A549 (cell line): ENCODE results near the gene ANKEF1. TPM values are rescaled to one million over a fixed set of nuclear protein-coding genes. Genes with fewer than 3 reads are reported as not detected.

Experiments used
- ATAC-seq, 2 experiments: fragments of 200-7000 bp in 1 of 2; fragments of >200 bp in 1 of 2; cut with Nextera tagmentation in 1 of 2; cut with Tn5 transposase in 1 of 2; 3 replicates each; pipeline versions ENCODE4 v1.8.0 to v1.9.1; 2018 to 2020; ENCODE audit warnings: mild to moderate bottlenecking in 1 of 2, moderate library complexity in 1 of 2
- CTCF ChIA-PET: fragments of 300-600 bp; sonication (Branson Sonifier 250); formaldehyde crosslinking; extraction: SDS; loops from one replicate; lab custom pipeline; 2021; ENCODE audit warnings: antibody characterized with exemption, inconsistent platforms; lab: Yijun Ruan, JAX
- POLR2A ChIA-PET: fragments of 350-600 bp; formaldehyde crosslinking; extraction: SDS; loops from one replicate; lab custom pipeline; 2021; ENCODE audit warnings: antibody characterized with exemption, inconsistent platforms; lab: Yijun Ruan, JAX
- DNase-seq, 2 experiments: peaks; one replicate each; pipeline versions ENCODE4 v3.0.0 to v3.0.0-alpha.2; 2011 to 2016; ENCODE audit warnings: low read depth in 1 of 2, low spot score in 1 of 2
- FAIRE-seq: peaks from 2 replicates; lab custom pipeline; 2011; peaks lifted over from hg19 to GRCh38; lab: Jason Lieb, UNC
- H3K27ac ChIP-seq, 2 experiments: fragments of >200 bp; sonication (Bioruptor Twin); formaldehyde crosslinking; 3 replicates each; pipeline ENCODE4 v1.5.1; 2016 to 2017
- H3K4me1 ChIP-seq: fragments of >200 bp; sonication (Bioruptor Twin); formaldehyde crosslinking; 3 replicates; pipeline ENCODE4 v1.6.1; 2016
- H3K4me2 ChIP-seq: fragments of >200 bp; sonication (Bioruptor Twin); formaldehyde crosslinking; 3 replicates; pipeline ENCODE4 v1.6.1; 2016
- H3K4me3 ChIP-seq: fragments of >200 bp; sonication (Bioruptor Twin); formaldehyde crosslinking; 3 replicates; pipeline ENCODE4 v1.5.1; 2016
- H3K9me3 ChIP-seq: fragments of >200 bp; sonication (Bioruptor Twin); formaldehyde crosslinking; 3 replicates; pipeline ENCODE4 v1.6.1; 2016
- CEBPB ChIP-seq, 2 experiments: fragments of >200 bp in 1 of 2; sonication (Bioruptor Twin) in 1 of 2; formaldehyde crosslinking in 1 of 2; IDR thresholded peaks; 2 replicates each; pipeline ENCODE4 v1.6.1; 2012 to 2016
- EHF ChIP-seq: fragments of 250-450 bp; sonication (Bioruptor Pico); IDR thresholded peaks from 2 replicates; pipeline ENCODE4 v1.5.0; 2020; ENCODE audit warnings: mild to moderate bottlenecking
- EP300 ChIP-seq, 2 experiments: fragments of >200 bp; sonication (Bioruptor Twin); formaldehyde crosslinking; IDR thresholded peaks; 2 replicates in 1 of 2; 3 replicates in 1 of 2; pipeline ENCODE4 v1.6.1; 2016 to 2017
- FOSL2 ChIP-seq, 2 experiments: fragments of 450-650 bp in 1 of 2; fragments of >200 bp in 1 of 2; sonication (Bioruptor Twin) in 1 of 2; formaldehyde crosslinking; IDR thresholded peaks; 2 replicates each; pipeline versions ENCODE4 v1.5.0 to v1.6.1; 2016 to 2020; ENCODE audit warnings: mild to moderate bottlenecking in 1 of 2, moderate library complexity in 1 of 2
- FOXS1 ChIP-seq: fragments of 250-450 bp; sonication (Bioruptor Pico); IDR thresholded peaks from 2 replicates; pipeline ENCODE4 v1.5.0; 2020; ENCODE audit warnings: mild to moderate bottlenecking, moderate library complexity
- HEYL ChIP-seq: fragments of 250-450 bp; sonication (Bioruptor Pico); IDR thresholded peaks from 2 replicates; pipeline ENCODE4 v1.8.0; 2021; ENCODE audit warnings: mild to moderate bottlenecking, moderate library complexity
- JUN ChIP-seq, 2 experiments: fragments of >200 bp; sonication (Bioruptor Twin); formaldehyde crosslinking; IDR thresholded peaks; 2 replicates in 1 of 2; 3 replicates in 1 of 2; pipeline ENCODE4 v1.6.1; 2016 to 2017
- JUNB ChIP-seq: fragments of >200 bp; sonication (Bioruptor Twin); formaldehyde crosslinking; IDR thresholded peaks from 2 replicates; pipeline ENCODE4 v1.6.1; 2016
- MAFK ChIP-seq: fragments of 450-650 bp; IDR thresholded peaks from 2 replicates; pipeline ENCODE4 v1.6.1; 2014; ENCODE audit not compliant: partially characterized antibody
- MAX ChIP-seq: IDR thresholded peaks from 2 replicates; pipeline ENCODE4 v1.6.1; 2012
- MYC ChIP-seq: IDR thresholded peaks from 2 replicates; pipeline ENCODE4 v1.6.1; 2012; ENCODE audit warnings: mild to moderate bottlenecking, inconsistent platforms, low read length, improper control_type of control experiment, borderline replicate concordance
- PHF8 ChIP-seq: fragments of 200-600 bp; sonication (generic); IDR thresholded peaks from 2 replicates; pipeline ENCODE4 v1.6.1; 2016; ENCODE audit warnings: low read depth, mild to moderate bottlenecking, antibody characterized with exemption, moderate library complexity, borderline replicate concordance
- TP53 ChIP-seq: fragments of 250-450 bp; sonication (Bioruptor Pico); IDR thresholded peaks from 2 replicates; pipeline ENCODE4 v1.5.0; 2021; ENCODE audit warnings: mild to moderate bottlenecking, moderate library complexity
- ZFP36 ChIP-seq: fragments of 450-650 bp; IDR thresholded peaks from 2 replicates; pipeline ENCODE4 v1.6.1; 2014; ENCODE audit warnings: borderline replicate concordance; ENCODE audit not compliant: partially characterized antibody
- WGBS: methylation state at CpG from one replicate; pipeline ENCODE4 v1.1.6; 2017; ENCODE audit errors: missing lambda C conversion rate; 5-methylcytosine and 5-hydroxymethylcytosine counted together
- polyA plus RNA-seq, 4 experiments: library from polyadenylated mRNA; depleted of rRNA in 3 of 4; stranded (reverse); fragments of >200 nt; fragmentation: RNase III in 1 of 4; extraction: RNeasy Plus Mini Kit Qiagen cat#74134 plus additional on column Dnase treatment in 1 of 4; gene quantifications; 2 replicates in 3 of 4; 3 replicates in 1 of 4; pipeline ENCODE4 v1.2.3, GENCODE V29; 2011 to 2017
- TF ChIP-seq, protein P1 (sequence below): IDR thresholded peaks from 2 replicates; pipeline ENCODE4 v1.6.1; 2012
- TF ChIP-seq, protein P2 (sequence below): fragments of >200 bp; sonication (Bioruptor Twin); formaldehyde crosslinking; IDR thresholded peaks from 2 replicates; pipeline ENCODE4 v1.6.1; 2016
- TF ChIP-seq, protein P3 (sequence below): fragments of 250-450 bp; sonication (Bioruptor Pico); IDR thresholded peaks from 2 replicates; pipeline ENCODE4 v1.5.0; 2020; ENCODE audit warnings: low read depth, mild to moderate bottlenecking, moderate library complexity
- TF ChIP-seq, protein P4 (sequence below): fragments of 450-650 bp; IDR thresholded peaks from 2 replicates; pipeline ENCODE4 v1.6.1; 2014; ENCODE audit warnings: antibody characterized with exemption

The ANKEF1 gene
- polyA plus RNA-seq, 2 of the 4 experiments (the other 2 are of a cell fraction), result 11.5 to 21.2 TPM

DNA sequence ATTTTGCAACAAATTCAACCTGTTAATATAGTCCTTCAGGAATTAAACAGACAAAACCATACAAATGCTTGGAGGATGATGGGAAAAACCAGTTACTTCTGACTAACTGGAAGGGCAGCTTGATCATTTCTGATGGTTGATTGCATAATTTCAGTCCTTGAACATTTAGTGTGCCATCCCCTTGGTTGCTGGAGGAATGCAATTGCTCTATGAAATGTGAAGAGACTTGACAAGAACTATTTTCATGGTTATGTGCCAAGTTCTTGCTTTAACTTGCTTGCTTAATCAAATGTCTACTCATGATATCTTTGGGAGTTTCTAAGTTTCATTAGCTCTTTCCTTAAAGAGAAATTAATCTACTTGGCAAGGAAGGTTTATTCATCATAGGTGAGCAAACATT lies 45.2 kb downstream of the ANKEF1 start:
- TF ChIP-seq JUN (IDR thresholded peaks at IDR 0.05) (0 out of 5 replicates have a peak, but pooled peaks of 1 of the 2 experiments have one; percentile 45), MYC (no peak), FOSL2 (IDR thresholded peaks at IDR 0.05) (no peak), FOSL2 (CRISPR knock-in tag; IDR thresholded peaks at IDR 0.05) (peak; percentile 18; the same call in 1 of the 2 replicates), HEYL (CRISPR knock-in tag) (no peak), EHF (CRISPR knock-in tag) (no peak), CEBPB (IDR thresholded peaks at IDR 0.05) (peak; percentile 81 to 88), EP300 (IDR thresholded peaks at IDR 0.05) (peak in 1 of 2 experiments; percentile 66; a peak in 1 of 5 replicates), MAX (no peak), JUNB (peak; percentile 45; the same call in 1 of the 2 replicates)
- TF ChIP-seq, protein P1, sequence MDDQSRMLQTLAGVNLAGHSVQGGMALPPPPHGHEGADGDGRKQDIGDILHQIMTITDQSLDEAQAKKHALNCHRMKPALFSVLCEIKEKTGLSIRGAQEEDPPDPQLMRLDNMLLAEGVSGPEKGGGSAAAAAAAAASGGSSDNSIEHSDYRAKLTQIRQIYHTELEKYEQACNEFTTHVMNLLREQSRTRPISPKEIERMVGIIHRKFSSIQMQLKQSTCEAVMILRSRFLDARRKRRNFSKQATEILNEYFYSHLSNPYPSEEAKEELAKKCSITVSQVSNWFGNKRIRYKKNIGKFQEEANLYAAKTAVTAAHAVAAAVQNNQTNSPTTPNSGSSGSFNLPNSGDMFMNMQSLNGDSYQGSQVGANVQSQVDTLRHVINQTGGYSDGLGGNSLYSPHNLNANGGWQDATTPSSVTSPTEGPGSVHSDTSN, result no peak
- TF ChIP-seq, protein P2, sequence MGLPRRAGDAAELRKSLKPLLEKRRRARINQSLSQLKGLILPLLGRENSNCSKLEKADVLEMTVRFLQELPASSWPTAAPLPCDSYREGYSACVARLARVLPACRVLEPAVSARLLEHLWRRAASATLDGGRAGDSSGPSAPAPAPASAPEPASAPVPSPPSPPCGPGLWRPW, result peak; percentile 62; the same call in 1 of the 2 replicates
- no peak overlapping the region for H3K4me3 ChIP-seq
- peak overlapping the region; percentile 10 to 82; a peak in 5 of 6 replicates for H3K27ac ChIP-seq
- DNase-seq (peak in 1 of 2 experiments; percentile 62), FAIRE-seq (peak; percentile 70), ATAC-seq (peak; percentile 23 to 28; a peak in 1 of 6 replicates)
- peaks cover 46% of the 10 kb centered on the region for H3K4me1 ChIP-seq
- POLR2A ChIA-PET, result interaction anchor here (0.7 to 1.4 kb wide), 3 partner anchors 138 to 355 kb away, joined by 3 to 6 read pairs (median 6); partner anchors contain the start of genes MKKS, SLX4IP and SNAP25
- H3K9me3 ChIP-seq, result no peaks in the 10 kb centered on the region
- peak overlapping the region; percentile 11; the same call in 1 of the 3 replicates for H3K4me2 ChIP-seq
- CTCF ChIA-PET, result interaction anchor here (1.7 to 4.8 kb wide), 3 partner anchors 11 to 347 kb away, joined by 5 to 115 read pairs (median 60); no protein-coding TSS in a partner anchor

GRCh38 chr20:10080574-10080973 lies 45.8 kb downstream of the ANKEF1 start:
- POLR2A ChIA-PET, result interaction anchor here (0.7 to 1.4 kb wide), 3 partner anchors 138 to 354 kb away, joined by 3 to 6 read pairs (median 6); partner anchors contain the start of genes MKKS, SLX4IP and SNAP25
- FAIRE-seq, result no peak
- TF ChIP-seq FOXS1 (CRISPR knock-in tag) (no peak), MAFK (peak; percentile 71)
- Histone ChIP-seq H3K4me3 (no peak overlapping the region), H3K4me1 (peaks cover 40% of the 10 kb centered on the region), H3K4me2 (peak overlapping the region; percentile 11; the same call in 1 of the 3 replicates), H3K27ac (peak overlapping the region; percentile 10 to 82; a peak in 4 of 6 replicates), H3K9me3 (no peaks in the 10 kb centered on the region)
- ATAC-seq, result no peak
- DNase-seq, result no peak
- CTCF ChIA-PET, result interaction anchor here (4.8 kb wide), 2 partner anchors 11 to 101 kb away, joined by 60 to 115 read pairs; no protein-coding TSS in a partner anchor

- FAIRE-seq (no peak), ATAC-seq (peak in 1 of 2 experiments; percentile 4; a peak in 2 of 6 replicates), DNase-seq (no peak)
- H3K27ac ChIP-seq, result peak overlapping the region; percentile 41 to 85
- WGBS, result 92% methylated on average over 4 of the region's 4 CpGs
- H3K9me3 ChIP-seq, result no peaks in the 10 kb centered on the region
- peaks cover 41% of the 10 kb centered on the region for H3K4me1 ChIP-seq
- no peak for TF ChIP-seq ZFP36
- TF ChIP-seq MAFK, result no peak
- TF ChIP-seq, protein P3, sequence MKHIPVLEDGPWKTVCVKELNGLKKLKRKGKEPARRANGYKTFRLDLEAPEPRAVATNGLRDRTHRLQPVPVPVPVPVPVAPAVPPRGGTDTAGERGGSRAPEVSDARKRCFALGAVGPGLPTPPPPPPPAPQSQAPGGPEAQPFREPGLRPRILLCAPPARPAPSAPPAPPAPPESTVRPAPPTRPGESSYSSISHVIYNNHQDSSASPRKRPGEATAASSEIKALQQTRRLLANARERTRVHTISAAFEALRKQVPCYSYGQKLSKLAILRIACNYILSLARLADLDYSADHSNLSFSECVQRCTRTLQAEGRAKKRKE (CRISPR knock-in tag), result no peak
- no peak for TF ChIP-seq JUN (IDR thresholded peaks at IDR 0.05)
- TF ChIP-seq, protein P4, sequence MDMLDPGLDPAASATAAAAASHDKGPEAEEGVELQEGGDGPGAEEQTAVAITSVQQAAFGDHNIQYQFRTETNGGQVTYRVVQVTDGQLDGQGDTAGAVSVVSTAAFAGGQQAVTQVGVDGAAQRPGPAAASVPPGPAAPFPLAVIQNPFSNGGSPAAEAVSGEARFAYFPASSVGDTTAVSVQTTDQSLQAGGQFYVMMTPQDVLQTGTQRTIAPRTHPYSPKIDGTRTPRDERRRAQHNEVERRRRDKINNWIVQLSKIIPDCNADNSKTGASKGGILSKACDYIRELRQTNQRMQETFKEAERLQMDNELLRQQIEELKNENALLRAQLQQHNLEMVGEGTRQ, result no peak
- TF ChIP-seq PHF8, result no peak
- no peak for TF ChIP-seq TP53
- ChIA-PET CTCF (interaction anchor here (0.6 to 13.4 kb wide), 98 partner anchors 8 to 1457 kb away, joined by 3 to 358 read pairs (median 5); partner anchors contain the start of genes ANKEF1, SLX4IP and SNAP25), POLR2A (interaction anchor here (1.0 to 1.3 kb wide), 3 partner anchors 112 to 345 kb away, joined by 4 to 9 read pairs (median 8); partner anchors contain the start of genes SLX4IP and SNAP25)
- no peak overlapping the region for H3K4me2 ChIP-seq
- no peak overlapping the region for H3K4me3 ChIP-seq
These were observed 55.2 kb downstream of the ANKEF1 start for GRCh38 chr20:10089871-10090587.
